CMK (cell line): Measurements from ENCODE around the gene DCP1B.

Source experiments
- DNase-seq: peaks from one replicate; pipeline ENCODE4 v3.0.0-alpha.2; 2010; ENCODE audit warnings: low read depth

The DCP1B gene

DNA sequence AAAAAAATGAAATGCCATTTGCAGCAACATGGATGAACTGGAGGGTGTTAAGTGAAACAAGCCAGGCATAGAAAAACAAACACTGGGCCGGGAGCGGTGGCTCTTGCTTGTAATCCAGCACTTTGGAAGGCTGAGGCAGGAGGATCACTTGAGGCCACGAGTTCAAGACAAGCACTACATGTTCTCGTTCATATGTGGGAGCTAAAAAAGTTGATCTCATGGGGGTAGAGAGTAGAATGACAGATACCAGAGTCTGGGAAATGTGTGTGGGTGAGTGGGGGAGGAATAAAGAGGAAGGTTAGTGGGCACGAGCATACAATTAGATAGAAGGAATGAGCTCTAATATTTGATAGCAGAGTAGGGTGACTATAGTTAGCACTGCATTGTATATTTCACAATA lies 107.3 kb downstream of the DCP1B start:
- no peak for DNase-seq
